ENCODE data around the gene C1orf50.

Gene C1orf50

GRCh38 chr1:42783092-42783491, 16.0 kb downstream of the C1orf50 start:
- H3K79me2 ChIP-seq (ENCODE audit: insufficient read depth, low read length) = no peaks in the 10 kb centered on the region
- no peak for ATAC-seq (ENCODE audit: insufficient read depth, low read depth)
- no peaks in the 10 kb centered on the region for H3K27me3 ChIP-seq (ENCODE audit: insufficient read depth, low read length, poor library complexity)
- no peaks in the 10 kb centered on the region for H4K20me1 ChIP-seq (ENCODE audit: insufficient read depth, low read length)
- no peak overlapping the region for H3K9ac ChIP-seq (ENCODE audit: low read depth, low read length)
- H3K36me3 ChIP-seq (ENCODE audit: insufficient read depth, low read length) = peaks cover 25% of the 10 kb centered on the region
- no peaks in the 10 kb centered on the region for H3K9me3 ChIP-seq (ENCODE audit: insufficient read depth, low read length, severe bottlenecking)
- no peak overlapping the region for H3K4me2 ChIP-seq (ENCODE audit: insufficient read depth, low read length)
- H2AFZ ChIP-seq (ENCODE audit: low read depth, low read length) = no peak overlapping the region
- no peaks in the 10 kb centered on the region for H3K4me1 ChIP-seq (ENCODE audit: insufficient read depth, low read length)
- no peak for DNase-seq
- TF ChIP-seq CTCF (IDR thresholded peaks at IDR 0.05; ENCODE audit: borderline replicate concordance, extremely low read depth, low read length, poor library complexity, severe bottlenecking) = no peak
- TF ChIP-seq EZH2 (IDR thresholded peaks at IDR 0.05; ENCODE audit: borderline replicate concordance, low read depth, low read length, severe bottlenecking) = no peak
- H3K27ac ChIP-seq (ENCODE audit: low read length) = no peak overlapping the region
- no peak overlapping the region for H3K4me3 ChIP-seq (ENCODE audit: low read depth in 1 of 2, low read length in 2 of 2)

GRCh38 chr1:42784547-42784945, 17.5 kb downstream of the C1orf50 start:
- no peaks in the 10 kb centered on the region for H3K27me3 ChIP-seq (ENCODE audit: insufficient read depth, low read length, poor library complexity)
- H2AFZ ChIP-seq (ENCODE audit: low read depth, low read length) = no peak overlapping the region
- H3K9me3 ChIP-seq (ENCODE audit: insufficient read depth, low read length, severe bottlenecking) = no peaks in the 10 kb centered on the region
- no peak overlapping the region for H3K4me3 ChIP-seq (ENCODE audit: low read depth in 1 of 2, low read length in 2 of 2)
- ATAC-seq (ENCODE audit: insufficient read depth, low read depth) = no peak
- H3K4me2 ChIP-seq (ENCODE audit: insufficient read depth, low read length) = no peak overlapping the region
- H3K9ac ChIP-seq (ENCODE audit: low read depth, low read length) = no peak overlapping the region
- no peaks in the 10 kb centered on the region for H4K20me1 ChIP-seq (ENCODE audit: insufficient read depth, low read length)
- H3K79me2 ChIP-seq (ENCODE audit: insufficient read depth, low read length) = no peaks in the 10 kb centered on the region
- H3K36me3 ChIP-seq (ENCODE audit: insufficient read depth, low read length) = peaks cover 20% of the 10 kb centered on the region
- H3K4me1 ChIP-seq (ENCODE audit: insufficient read depth, low read length) = no peaks in the 10 kb centered on the region
- DNase-seq = no peak
- no peak for TF ChIP-seq CTCF (IDR thresholded peaks at IDR 0.05; ENCODE audit: borderline replicate concordance, extremely low read depth, low read length, poor library complexity, severe bottlenecking)
- TF ChIP-seq EZH2 (IDR thresholded peaks at IDR 0.05; ENCODE audit: borderline replicate concordance, low read depth, low read length, severe bottlenecking) = no peak
- no peak overlapping the region for H3K27ac ChIP-seq (ENCODE audit: low read length)

GRCh38 chr1:42784946-42785693, 18.1 kb downstream of the C1orf50 start, which contains the start of gene TMEM269:
TSS of gene TMEM269 (plus strand) at chr1:42784991. CDS start at chr1:42789894, 4,903 bp downstream.
- Histone ChIP-seq H3K9me3 (ENCODE audit: insufficient read depth, low read length, severe bottlenecking) (no peaks in the 10 kb centered on the region), H3K4me2 (ENCODE audit: insufficient read depth, low read length) (no peak within 1 kb of the TSS), H3K4me1 (ENCODE audit: insufficient read depth, low read length) (no peaks in the 10 kb centered on the region), H3K79me2 (ENCODE audit: insufficient read depth, low read length) (no peaks in the 10 kb centered on the region), H3K27ac (ENCODE audit: low read length) (no peak within 1 kb of the TSS), H3K4me3 (ENCODE audit: low read depth in 1 of 2, low read length in 2 of 2) (no peak within 1 kb of the TSS), H2AFZ (ENCODE audit: low read depth, low read length) (no peak within 1 kb of the TSS), H3K36me3 (ENCODE audit: insufficient read depth, low read length) (peaks cover 15% of the 10 kb centered on the region; the same call in 1 of the 2 replicates), H4K20me1 (ENCODE audit: insufficient read depth, low read length) (no peaks in the 10 kb centered on the region), H3K27me3 (ENCODE audit: insufficient read depth, low read length, poor library complexity) (no peaks in the 10 kb centered on the region), H3K9ac (ENCODE audit: low read depth, low read length) (no peak within 1 kb of the TSS)
- no peak for TF ChIP-seq CTCF (IDR thresholded peaks at IDR 0.05; ENCODE audit: borderline replicate concordance, extremely low read depth, low read length, poor library complexity, severe bottlenecking)
- TF ChIP-seq EZH2 (IDR thresholded peaks at IDR 0.05; ENCODE audit: borderline replicate concordance, low read depth, low read length, severe bottlenecking) = no peak
- ATAC-seq (ENCODE audit: insufficient read depth, low read depth) (no peak), DNase-seq (no peak)

Data from DND-41 (cell line).